Adrenal gland (tissue), 5 donors: ENCODE data around the gene BCL2L11.

Source experiments
- POLR2A ChIP-seq, 2 donors: fragments of 450-650 bp; IDR thresholded peaks; one replicate each; pipeline ENCODE4 v1.6.1; 2017; ENCODE audit warnings: antibody characterized with exemption in 2 of 2, mild to moderate bottlenecking in 2 of 2, moderate library complexity in 1 of 2
- TF ChIP-seq, protein P1 (sequence below), 6 experiments: fragments of 450-650 bp in 4 of 6; fragments of 200-600 bp in 2 of 6; sonication (generic) in 1 of 6; IDR thresholded peaks; 1 replicate in 5 of 6; 2 replicates in 1 of 6; pipeline versions ENCODE4 v1.5.1 to v1.8.0; 2016 to 2021; ENCODE audit warnings: antibody characterized with exemption in 6 of 6, mild to moderate bottlenecking in 2 of 6, moderate library complexity in 1 of 6
- donor health status: DM: no; HTN: no; CAD: no.

- TF ChIP-seq, protein P1, sequence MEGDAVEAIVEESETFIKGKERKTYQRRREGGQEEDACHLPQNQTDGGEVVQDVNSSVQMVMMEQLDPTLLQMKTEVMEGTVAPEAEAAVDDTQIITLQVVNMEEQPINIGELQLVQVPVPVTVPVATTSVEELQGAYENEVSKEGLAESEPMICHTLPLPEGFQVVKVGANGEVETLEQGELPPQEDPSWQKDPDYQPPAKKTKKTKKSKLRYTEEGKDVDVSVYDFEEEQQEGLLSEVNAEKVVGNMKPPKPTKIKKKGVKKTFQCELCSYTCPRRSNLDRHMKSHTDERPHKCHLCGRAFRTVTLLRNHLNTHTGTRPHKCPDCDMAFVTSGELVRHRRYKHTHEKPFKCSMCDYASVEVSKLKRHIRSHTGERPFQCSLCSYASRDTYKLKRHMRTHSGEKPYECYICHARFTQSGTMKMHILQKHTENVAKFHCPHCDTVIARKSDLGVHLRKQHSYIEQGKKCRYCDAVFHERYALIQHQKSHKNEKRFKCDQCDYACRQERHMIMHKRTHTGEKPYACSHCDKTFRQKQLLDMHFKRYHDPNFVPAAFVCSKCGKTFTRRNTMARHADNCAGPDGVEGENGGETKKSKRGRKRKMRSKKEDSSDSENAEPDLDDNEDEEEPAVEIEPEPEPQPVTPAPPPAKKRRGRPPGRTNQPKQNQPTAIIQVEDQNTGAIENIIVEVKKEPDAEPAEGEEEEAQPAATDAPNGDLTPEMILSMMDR (IDR thresholded peaks at IDR 0.05): no peak
- TF ChIP-seq POLR2A (IDR thresholded peaks at IDR 0.05): no peak
Measured at GRCh38 chr2:111133603-111134002, 12.9 kb downstream of the BCL2L11 start.
